WI38 (cell line): ENCODE data around the gene ADAMTS5.

Experiments
- H3K4me3 ChIP-seq: 2 replicates; pipeline ENCODE4 v1.5.1; 2011; ENCODE audit warnings: low read depth, mild to moderate bottlenecking, control low read depth, low read length
- TF ChIP-seq, protein P1 (sequence below): IDR thresholded peaks from 2 replicates; pipeline ENCODE4 v1.5.1; 2012; ENCODE audit warnings: low read depth, mild to moderate bottlenecking, control low read depth, low read length

Gene ADAMTS5

DNA sequence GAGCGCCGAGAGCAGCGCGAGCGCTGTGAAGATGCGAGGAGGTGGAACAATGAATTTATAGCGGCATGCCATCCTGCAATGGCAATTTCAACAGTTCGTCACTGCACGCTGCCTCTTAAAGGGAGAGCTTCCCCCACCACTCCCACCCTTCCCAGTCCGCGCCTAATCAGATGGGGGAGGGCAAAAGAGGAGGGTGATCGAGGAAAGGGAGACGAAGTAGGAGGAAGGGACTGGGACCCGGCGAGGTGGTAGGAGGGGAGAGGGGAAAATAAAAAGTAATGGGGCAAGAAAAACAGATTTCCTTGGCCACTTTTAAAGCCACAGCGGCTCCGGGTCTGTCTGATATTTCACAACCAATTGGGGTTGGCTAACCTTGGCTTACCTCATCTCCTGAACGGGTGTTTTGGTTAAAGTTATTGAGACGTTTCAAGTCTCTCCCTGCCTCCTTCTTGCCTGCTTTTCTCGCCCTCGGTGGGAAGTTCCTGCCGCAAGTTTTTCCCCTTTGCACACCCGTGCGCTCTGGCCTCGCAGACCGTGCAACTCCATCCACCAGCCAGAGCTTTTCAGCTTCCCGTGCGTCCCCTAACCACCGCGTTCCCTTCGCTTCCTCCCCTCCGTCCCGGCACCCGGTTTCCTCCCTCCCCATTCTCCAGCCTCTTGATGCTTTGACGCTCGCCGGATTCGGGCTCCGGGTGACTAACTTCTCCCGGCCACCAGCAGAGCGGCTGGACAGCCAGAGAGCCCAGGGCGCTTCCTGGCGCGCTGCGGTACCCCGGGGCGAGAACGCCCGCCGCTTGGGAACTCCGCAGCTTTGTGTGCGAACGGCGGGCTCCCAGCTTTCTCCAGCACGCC, at the start of gene ADAMTS5:
Gene ADAMTS5 (minus strand): TSS at position 27 of the 852 bp plus-strand sequence. CDS start 697 bp downstream, outside the sequence.
- TF ChIP-seq, protein P1, sequence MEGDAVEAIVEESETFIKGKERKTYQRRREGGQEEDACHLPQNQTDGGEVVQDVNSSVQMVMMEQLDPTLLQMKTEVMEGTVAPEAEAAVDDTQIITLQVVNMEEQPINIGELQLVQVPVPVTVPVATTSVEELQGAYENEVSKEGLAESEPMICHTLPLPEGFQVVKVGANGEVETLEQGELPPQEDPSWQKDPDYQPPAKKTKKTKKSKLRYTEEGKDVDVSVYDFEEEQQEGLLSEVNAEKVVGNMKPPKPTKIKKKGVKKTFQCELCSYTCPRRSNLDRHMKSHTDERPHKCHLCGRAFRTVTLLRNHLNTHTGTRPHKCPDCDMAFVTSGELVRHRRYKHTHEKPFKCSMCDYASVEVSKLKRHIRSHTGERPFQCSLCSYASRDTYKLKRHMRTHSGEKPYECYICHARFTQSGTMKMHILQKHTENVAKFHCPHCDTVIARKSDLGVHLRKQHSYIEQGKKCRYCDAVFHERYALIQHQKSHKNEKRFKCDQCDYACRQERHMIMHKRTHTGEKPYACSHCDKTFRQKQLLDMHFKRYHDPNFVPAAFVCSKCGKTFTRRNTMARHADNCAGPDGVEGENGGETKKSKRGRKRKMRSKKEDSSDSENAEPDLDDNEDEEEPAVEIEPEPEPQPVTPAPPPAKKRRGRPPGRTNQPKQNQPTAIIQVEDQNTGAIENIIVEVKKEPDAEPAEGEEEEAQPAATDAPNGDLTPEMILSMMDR: peak; percentile 5; the same call in 1 of the 2 replicates

DNA sequence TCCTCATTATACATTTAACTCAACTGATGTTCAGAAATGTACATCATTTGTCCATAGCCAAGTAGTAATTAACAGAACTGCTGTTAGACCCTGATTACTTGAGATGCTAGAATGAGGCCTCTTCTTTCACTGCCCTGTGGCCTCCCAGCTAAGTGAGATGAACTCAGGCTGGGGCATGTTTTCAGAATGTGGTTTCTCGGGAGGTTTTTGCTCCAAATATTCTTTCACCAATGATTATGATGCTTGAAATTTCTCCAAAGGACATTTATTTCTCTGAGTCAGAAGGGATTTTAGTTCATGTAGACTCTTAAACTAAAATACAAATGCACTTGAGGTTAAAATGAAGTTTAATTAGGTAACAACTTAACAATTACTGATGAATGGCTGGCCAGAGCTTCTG, 34.6 kb upstream of the ADAMTS5 start:
- TF ChIP-seq, protein P1: no peak
- no peak overlapping the region for H3K4me3 ChIP-seq

More for the DNA sequence above, at the start of gene ADAMTS5:
- H3K4me3 ChIP-seq: peak within 1 kb of the TSS; percentile 79

DNA sequence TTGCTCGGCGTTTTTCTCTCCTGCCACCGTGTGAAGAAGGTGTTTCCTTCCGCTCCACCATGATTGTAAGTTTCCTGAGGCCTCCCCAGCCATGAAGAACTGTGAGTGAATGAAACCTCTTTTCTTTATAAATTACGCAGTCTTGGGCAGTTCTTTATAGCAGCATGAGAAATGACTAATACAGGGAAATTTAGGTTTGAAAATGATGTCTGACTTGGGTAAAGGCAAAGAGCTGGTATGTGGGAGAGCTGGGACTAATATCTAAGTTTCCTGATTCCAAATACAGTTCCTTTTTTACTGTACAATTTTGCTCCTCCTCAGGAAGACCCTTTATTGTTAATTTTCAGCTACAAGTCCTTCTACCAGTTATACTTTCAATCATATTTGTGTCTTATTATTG, 16.7 kb upstream of the ADAMTS5 start:
- TF ChIP-seq, protein P1: no peak
- no peak overlapping the region for H3K4me3 ChIP-seq

DNA sequence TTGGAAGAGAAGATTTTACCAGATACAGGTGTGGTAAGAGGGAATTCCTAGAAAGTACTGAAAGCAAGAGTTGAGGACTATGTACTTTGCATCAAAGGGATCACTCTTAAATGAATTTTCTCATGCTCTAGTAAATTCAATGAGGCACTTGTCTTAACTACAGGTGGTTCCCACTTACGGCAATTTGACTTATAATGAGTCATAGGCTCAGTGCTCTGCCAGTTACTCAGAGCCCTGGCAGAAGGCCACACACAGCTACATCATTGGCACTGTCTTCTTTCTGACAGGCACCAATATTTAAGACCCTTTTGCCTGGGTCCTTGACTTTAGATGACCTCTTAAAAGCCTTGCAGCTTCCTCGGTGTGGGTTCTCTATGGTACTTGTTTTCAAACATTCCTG, 15.9 kb upstream of the ADAMTS5 start:
- TF ChIP-seq, protein P1: no peak
- no peak overlapping the region for H3K4me3 ChIP-seq

DNA sequence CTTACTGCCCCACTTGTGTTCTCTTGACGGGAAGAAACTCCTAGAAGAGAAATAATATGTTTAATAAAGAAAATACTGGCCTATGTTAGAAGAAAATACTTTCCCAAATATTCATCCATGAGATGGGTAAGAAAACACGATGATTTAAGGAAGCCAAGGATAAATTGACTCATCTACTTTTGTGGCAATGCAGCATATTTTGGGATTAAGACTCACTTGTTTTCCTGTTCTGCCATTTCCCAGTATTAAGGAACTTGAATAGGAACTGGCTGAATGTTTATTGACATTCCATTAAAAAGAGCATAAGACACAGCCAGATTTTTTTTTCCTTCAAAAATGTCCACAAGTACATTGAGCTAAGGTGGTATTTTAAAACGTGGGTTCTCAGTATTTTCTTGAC, 10.9 kb upstream of the ADAMTS5 start:
- TF ChIP-seq, protein P1: no peak
- H3K4me3 ChIP-seq: no peak overlapping the region

DNA sequence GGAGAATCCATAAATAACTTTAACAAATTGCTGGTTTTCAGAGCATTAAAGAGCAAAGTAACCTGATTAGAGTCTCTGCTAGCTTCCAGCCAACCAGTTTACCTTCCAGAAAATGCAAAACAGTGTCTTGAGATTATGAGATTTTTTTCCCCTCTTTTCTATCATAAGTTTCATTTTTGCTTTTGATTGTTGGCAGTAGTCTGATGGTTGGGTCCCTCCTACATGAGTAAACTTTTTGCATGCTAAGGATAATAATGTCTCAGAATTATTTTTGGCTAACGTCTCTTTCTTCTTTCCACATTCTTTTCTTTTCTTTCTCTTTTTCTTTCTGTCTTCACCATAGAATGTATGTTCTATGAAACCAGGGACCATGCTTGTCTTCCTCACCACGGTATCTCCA, 6.3 kb upstream of the ADAMTS5 start:
- TF ChIP-seq, protein P1: no peak
- no peak overlapping the region for H3K4me3 ChIP-seq

DNA sequence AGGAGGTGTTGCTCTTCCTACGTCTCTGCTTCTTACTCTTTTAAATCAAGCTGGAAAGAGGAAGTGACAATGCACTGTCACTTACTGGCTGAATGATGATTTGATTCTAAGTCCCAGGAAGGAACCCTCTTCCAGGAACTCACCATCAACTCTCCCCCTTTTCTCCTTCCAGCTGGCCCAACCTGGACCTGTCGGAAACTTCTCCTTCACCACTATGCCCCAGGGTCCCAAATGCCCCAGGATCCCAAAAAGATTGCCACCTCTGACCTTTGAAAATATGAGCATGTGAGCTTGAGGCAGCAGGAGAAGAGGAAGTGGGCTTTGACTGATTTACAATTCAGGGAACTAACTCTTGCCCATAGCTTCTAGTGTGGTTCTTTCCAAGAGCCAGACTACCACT, 5.3 kb upstream of the ADAMTS5 start:
- no peak overlapping the region for H3K4me3 ChIP-seq
- TF ChIP-seq, protein P1: no peak
